ENCODE data around the gene RND1.

The RND1 gene

GRCh38 chr12:48819986-48820725, 45.5 kb downstream of the RND1 start:
- Histone ChIP-seq H3K36me3 (ENCODE audit: control insufficient read depth in 2 of 2, insufficient read depth in 2 of 2, low read length in 2 of 2) (peaks cover 2 to 18% of the 10 kb centered on the region in 2 donors), H3K27ac (ENCODE audit: low read depth in 2 of 2, low read length in 2 of 2) (no peak overlapping the region), H3K9ac (ENCODE audit: low read depth in 1 of 2, low read length in 2 of 2) (no peak overlapping the region), H3K9me3 (ENCODE audit: control insufficient read depth in 2 of 2, low read length in 2 of 2) (no peaks in the 10 kb centered on the region), H3K4me1 (ENCODE audit: control insufficient read depth in 2 of 2, insufficient read depth in 2 of 2, low read length in 2 of 2) (peaks cover 21 to 25% of the 10 kb centered on the region in 2 donors), H3K4me3 (ENCODE audit: low read length in 2 of 2) (no peak overlapping the region), H3K27me3 (ENCODE audit: control insufficient read depth in 2 of 2, insufficient read depth in 2 of 2, low read length in 2 of 2) (no peaks in the 10 kb centered on the region)

- Histone ChIP-seq H3K27ac (ENCODE audit: low read depth in 2 of 2, low read length in 2 of 2) (no peak overlapping the region), H3K4me3 (ENCODE audit: low read length in 2 of 2) (peak overlapping the region; percentile 67 to 78), H3K9ac (ENCODE audit: low read depth in 1 of 2, low read length in 2 of 2) (peak overlapping the region in 1 of 2 donors; percentile 29)
These were observed 46.7 kb downstream of the RND1 start for GRCh38 chr12:48818831-48819590.

DNA sequence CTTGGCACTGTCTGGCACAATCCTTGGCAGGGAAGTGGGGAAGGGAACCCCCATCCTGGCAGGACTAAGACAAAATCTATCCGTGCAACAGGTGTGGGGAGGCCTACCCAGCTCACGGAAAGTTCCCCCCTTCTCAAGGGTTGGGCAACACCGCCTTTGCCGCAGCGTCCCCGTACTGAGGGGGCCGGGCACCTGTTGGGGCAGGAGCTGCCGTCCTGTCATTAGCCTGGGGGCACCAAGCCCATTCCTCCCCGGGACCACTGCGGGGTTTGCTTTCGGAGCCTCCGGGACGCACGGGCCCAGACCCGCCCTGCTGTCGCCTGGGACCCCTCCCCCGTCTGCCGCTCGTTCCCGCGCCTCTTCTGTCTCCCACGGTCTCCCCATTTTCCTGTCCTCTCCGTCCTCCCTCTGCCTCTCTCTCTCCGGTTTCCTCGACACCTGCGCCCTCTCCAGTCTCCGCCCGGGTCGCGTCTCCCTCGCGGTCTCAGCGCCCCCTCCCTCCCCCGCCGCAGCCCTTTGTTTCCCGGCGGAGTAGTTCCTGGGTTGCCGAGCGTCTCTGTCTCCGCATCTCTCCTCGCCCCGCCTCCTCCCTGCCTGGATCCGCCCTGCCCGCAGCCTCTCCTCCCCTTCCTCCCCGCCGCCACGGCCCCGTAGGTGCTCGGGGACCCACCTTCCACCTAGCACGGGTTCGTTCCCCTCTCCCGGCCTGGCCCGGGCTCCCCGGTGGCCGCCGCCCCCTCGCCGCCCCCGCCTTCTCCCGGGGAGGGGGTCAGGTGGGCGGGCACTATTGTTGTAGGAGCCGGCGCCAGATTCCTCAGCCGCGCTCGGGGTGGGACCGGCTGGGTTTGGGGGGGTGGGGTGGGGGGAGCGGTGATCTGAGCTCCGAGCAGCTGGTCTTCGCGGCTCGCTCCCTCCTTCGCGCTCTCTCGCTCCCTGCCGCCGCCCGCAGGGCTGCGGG, 47.5 kb downstream of the RND1 start, which contains the start of gene CACNB3:
Gene CACNB3, plus strand, starts transcription at position 624 of the 958 bp plus-strand sequence. CDS start 434 bp downstream, outside the sequence.
- no peak within 1 kb of the TSS for H3K27ac ChIP-seq (ENCODE audit: low read depth in 2 of 2, low read length in 2 of 2)

More at GRCh38 chr12:48818831-48819590, 46.7 kb downstream of the RND1 start:
- H3K36me3 ChIP-seq (ENCODE audit: control insufficient read depth in 2 of 2, insufficient read depth in 2 of 2, low read length in 2 of 2) = peaks cover 0 to 10% of the 10 kb centered on the region in 2 donors
- H3K4me1 ChIP-seq (ENCODE audit: control insufficient read depth in 2 of 2, insufficient read depth in 2 of 2, low read length in 2 of 2) = peaks cover 25 to 26% of the 10 kb centered on the region in 2 donors
- no peaks in the 10 kb centered on the region for H3K27me3 ChIP-seq (ENCODE audit: control insufficient read depth in 2 of 2, insufficient read depth in 2 of 2, low read length in 2 of 2)
- H3K9me3 ChIP-seq (ENCODE audit: control insufficient read depth in 2 of 2, low read length in 2 of 2) = no peaks in the 10 kb centered on the region

DNA sequence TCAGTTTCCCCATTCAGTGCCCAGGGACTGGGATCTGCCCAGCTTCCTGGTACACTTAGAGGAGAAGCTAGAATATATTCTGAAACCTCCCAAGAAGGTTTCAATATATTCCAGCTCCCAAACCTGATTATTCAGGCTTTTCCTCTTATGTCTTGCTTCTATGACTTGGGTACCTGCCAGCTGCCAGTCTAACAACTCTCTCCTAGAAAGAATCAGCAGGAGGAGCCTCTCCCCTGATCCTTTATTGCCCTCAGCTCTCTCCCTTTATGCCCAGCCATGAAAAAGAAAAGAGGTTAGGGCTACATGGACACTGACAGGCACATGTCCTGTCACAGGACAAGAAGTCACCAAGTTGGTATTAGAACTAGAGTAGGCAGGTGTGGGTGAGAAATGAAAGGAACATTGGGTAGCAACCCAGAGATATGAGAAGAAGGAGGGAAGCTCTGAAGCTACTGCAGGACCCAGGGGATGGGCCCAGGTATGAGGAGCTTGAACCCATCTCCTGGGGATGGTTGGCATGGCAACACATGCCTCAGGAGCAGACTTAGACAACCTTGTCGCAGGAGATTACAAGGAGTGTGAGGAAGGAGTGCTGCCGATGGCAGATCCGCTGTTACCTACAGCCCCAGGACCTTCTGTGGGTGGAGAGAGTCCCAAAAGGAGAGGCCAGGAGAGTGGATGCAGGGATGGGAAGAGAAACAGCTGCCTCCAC, 49.4 kb downstream of the RND1 start:
- peak overlapping the region; percentile 90 to 96 for H3K27ac ChIP-seq (ENCODE audit: low read depth in 2 of 2, low read length in 2 of 2)
- H3K9me3 ChIP-seq (ENCODE audit: control insufficient read depth in 2 of 2, low read length in 2 of 2) = no peaks in the 10 kb centered on the region
- no peaks in the 10 kb centered on the region for H3K27me3 ChIP-seq (ENCODE audit: control insufficient read depth in 2 of 2, insufficient read depth in 2 of 2, low read length in 2 of 2)
- peak overlapping the region; percentile 47 to 65 for H3K9ac ChIP-seq (ENCODE audit: low read depth in 1 of 2, low read length in 2 of 2)
- no peaks in the 10 kb centered on the region for H3K36me3 ChIP-seq (ENCODE audit: control insufficient read depth in 2 of 2, insufficient read depth in 2 of 2, low read length in 2 of 2)
- H3K4me1 ChIP-seq (ENCODE audit: control insufficient read depth in 2 of 2, insufficient read depth in 2 of 2, low read length in 2 of 2) = peaks cover 25 to 35% of the 10 kb centered on the region in 2 donors
- H3K4me3 ChIP-seq (ENCODE audit: low read length in 2 of 2) = peak overlapping the region; percentile 86 to 94

More for the DNA sequence above, 47.5 kb downstream of the RND1 start, which contains the start of gene CACNB3:
- peaks cover 0 to 2% of the 10 kb centered on the region in 2 donors for H3K36me3 ChIP-seq (ENCODE audit: control insufficient read depth in 2 of 2, insufficient read depth in 2 of 2, low read length in 2 of 2)
- H3K4me1 ChIP-seq (ENCODE audit: control insufficient read depth in 2 of 2, insufficient read depth in 2 of 2, low read length in 2 of 2) = peaks cover 25 to 32% of the 10 kb centered on the region in 2 donors
- no peaks in the 10 kb centered on the region for H3K9me3 ChIP-seq (ENCODE audit: control insufficient read depth in 2 of 2, low read length in 2 of 2)
- peak within 1 kb of the TSS; percentile 14 to 57 for H3K9ac ChIP-seq (ENCODE audit: low read depth in 1 of 2, low read length in 2 of 2)
- peak within 1 kb of the TSS; percentile 70 to 78 for H3K4me3 ChIP-seq (ENCODE audit: low read length in 2 of 2)
- no peaks in the 10 kb centered on the region for H3K27me3 ChIP-seq (ENCODE audit: control insufficient read depth in 2 of 2, insufficient read depth in 2 of 2, low read length in 2 of 2)

- Histone ChIP-seq H3K4me3 (ENCODE audit: low read length in 2 of 2) (peak overlapping the region; percentile 86 to 94), H3K9me3 (ENCODE audit: control insufficient read depth in 2 of 2, low read length in 2 of 2) (no peaks in the 10 kb centered on the region), H3K27me3 (ENCODE audit: control insufficient read depth in 2 of 2, insufficient read depth in 2 of 2, low read length in 2 of 2) (no peaks in the 10 kb centered on the region), H3K4me1 (ENCODE audit: control insufficient read depth in 2 of 2, insufficient read depth in 2 of 2, low read length in 2 of 2) (peaks cover 25 to 44% of the 10 kb centered on the region in 2 donors), H3K36me3 (ENCODE audit: control insufficient read depth in 2 of 2, insufficient read depth in 2 of 2, low read length in 2 of 2) (no peaks in the 10 kb centered on the region), H3K9ac (ENCODE audit: low read depth in 1 of 2, low read length in 2 of 2) (peak overlapping the region; percentile 94 to 96), H3K27ac (ENCODE audit: low read depth in 2 of 2, low read length in 2 of 2) (peak overlapping the region; percentile 90 to 96)
These were observed 50.3 kb downstream of the RND1 start for GRCh38 chr12:48815126-48816110.

GRCh38 chr12:48814262-48815125, 51.2 kb downstream of the RND1 start:
- peak overlapping the region; percentile 86 to 94 for H3K4me3 ChIP-seq (ENCODE audit: low read length in 2 of 2)
- peak overlapping the region; percentile 90 to 96 for H3K27ac ChIP-seq (ENCODE audit: low read depth in 2 of 2, low read length in 2 of 2)
- H3K36me3 ChIP-seq (ENCODE audit: control insufficient read depth in 2 of 2, insufficient read depth in 2 of 2, low read length in 2 of 2) = no peaks in the 10 kb centered on the region
- H3K4me1 ChIP-seq (ENCODE audit: control insufficient read depth in 2 of 2, insufficient read depth in 2 of 2, low read length in 2 of 2) = peaks cover 25 to 44% of the 10 kb centered on the region in 2 donors
- H3K9ac ChIP-seq (ENCODE audit: low read depth in 1 of 2, low read length in 2 of 2) = peak overlapping the region; percentile 94 to 96
- no peaks in the 10 kb centered on the region for H3K9me3 ChIP-seq (ENCODE audit: control insufficient read depth in 2 of 2, low read length in 2 of 2)
- no peaks in the 10 kb centered on the region for H3K27me3 ChIP-seq (ENCODE audit: control insufficient read depth in 2 of 2, insufficient read depth in 2 of 2, low read length in 2 of 2)

DNA sequence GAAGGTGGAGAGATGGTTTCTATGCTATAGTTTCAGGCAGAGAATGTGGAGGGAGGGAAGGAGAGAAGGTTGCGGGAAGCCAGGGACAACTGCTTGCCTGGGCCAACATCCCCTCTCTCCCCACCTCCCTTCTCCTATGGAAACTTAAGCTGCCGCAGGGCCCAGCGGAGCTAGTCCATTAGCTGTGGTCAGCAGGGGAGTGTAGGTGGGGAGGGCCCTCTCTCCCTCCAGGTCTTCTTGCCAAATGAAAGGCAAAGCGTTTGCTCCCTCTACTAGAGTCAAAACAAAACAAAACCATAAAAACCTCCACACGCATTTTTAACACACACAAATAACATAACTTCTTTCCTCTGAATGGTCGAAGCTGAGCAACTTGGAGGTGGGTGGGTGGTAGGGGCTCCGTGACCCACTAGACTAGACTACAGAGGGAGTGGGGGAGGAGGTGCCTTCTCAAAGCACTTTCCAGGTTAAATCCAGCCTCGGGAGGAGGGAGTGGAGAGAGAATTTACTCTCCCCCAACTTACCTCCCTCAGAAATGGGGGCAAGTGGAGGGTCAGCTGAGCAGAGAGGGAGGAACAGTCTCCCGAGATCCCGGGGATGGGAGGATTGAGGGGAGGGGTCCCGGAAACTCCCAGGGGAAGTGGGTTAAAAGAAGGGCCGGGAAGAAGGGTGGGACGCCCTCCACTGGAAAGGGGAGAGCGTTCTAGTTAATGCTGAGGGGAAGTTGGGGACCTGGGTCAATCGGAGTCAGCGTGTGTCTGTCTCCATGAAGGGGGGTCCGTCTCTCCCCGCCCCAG, 52.0 kb downstream of the RND1 start:
- peak overlapping the region; percentile 94 to 96 for H3K9ac ChIP-seq (ENCODE audit: low read depth in 1 of 2, low read length in 2 of 2)
- peak overlapping the region; percentile 86 to 94 for H3K4me3 ChIP-seq (ENCODE audit: low read length in 2 of 2)
- no peaks in the 10 kb centered on the region for H3K27me3 ChIP-seq (ENCODE audit: control insufficient read depth in 2 of 2, insufficient read depth in 2 of 2, low read length in 2 of 2)
- peak overlapping the region; percentile 90 to 96 for H3K27ac ChIP-seq (ENCODE audit: low read depth in 2 of 2, low read length in 2 of 2)
- H3K4me1 ChIP-seq (ENCODE audit: control insufficient read depth in 2 of 2, insufficient read depth in 2 of 2, low read length in 2 of 2) = peaks cover 25 to 44% of the 10 kb centered on the region in 2 donors
- H3K9me3 ChIP-seq (ENCODE audit: control insufficient read depth in 2 of 2, low read length in 2 of 2) = no peaks in the 10 kb centered on the region
- H3K36me3 ChIP-seq (ENCODE audit: control insufficient read depth in 2 of 2, insufficient read depth in 2 of 2, low read length in 2 of 2) = no peaks in the 10 kb centered on the region
